ENCODE data around the gene LCOR.

Gene LCOR

DNA sequence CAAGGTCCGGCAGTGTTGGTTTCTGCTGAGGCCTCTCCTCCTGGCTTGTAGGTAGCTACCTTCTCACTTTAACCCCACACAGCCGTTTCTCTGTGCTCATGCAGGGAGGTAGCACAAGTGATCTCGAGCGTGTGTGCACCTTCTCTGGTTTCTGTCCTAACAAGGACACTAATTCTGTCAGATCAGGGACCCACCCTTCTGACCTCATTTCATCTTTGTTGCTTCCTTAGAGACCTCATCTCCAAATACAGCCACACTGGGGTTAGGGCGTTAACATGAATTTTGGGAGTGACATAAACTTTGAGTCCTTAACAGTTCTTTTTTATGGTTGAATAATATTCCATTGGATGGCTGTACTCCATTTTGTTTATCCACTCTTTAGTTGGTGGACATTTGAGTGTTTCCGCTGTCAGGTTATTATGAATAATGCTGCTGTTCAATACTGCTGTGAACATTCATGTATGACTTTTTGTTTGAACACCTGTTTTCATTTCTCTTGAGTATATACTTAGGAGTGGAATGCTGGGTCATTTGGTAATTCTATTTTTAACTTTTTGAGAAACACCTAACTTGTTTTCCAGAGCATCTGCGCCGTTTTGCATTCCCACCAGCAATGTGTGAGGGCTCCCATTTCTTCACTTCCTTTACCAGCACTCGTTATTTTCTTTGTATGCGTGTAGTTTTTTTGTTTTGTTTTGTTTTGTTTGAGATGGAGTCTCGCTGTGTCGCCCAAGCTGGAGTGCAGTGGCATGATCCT is 57.5 kb downstream of the LCOR start:
- in situ Hi-C loops (cut with MboI; ENCODE audit: low sequenced_read_pairs): no loop called here

DNA sequence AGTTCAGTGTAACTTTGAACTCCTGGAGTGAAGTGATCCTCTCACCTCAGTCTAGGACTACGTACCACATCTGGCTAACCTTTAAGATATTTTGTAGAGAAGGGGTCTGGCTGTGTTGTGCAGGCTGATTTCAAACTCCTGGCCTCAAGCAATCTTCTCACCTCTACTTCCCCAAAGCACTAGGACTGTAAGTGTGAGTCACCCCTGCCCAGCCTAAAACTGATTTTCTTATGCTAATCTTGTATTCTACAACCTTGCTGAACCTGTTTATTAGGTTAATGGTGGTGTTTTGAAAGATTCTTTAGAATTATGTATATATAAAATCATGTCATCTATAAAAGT is 58.0 kb downstream of the LCOR start:
- in situ Hi-C loops (cut with MboI; ENCODE audit: low sequenced_read_pairs): no loop called here

DNA sequence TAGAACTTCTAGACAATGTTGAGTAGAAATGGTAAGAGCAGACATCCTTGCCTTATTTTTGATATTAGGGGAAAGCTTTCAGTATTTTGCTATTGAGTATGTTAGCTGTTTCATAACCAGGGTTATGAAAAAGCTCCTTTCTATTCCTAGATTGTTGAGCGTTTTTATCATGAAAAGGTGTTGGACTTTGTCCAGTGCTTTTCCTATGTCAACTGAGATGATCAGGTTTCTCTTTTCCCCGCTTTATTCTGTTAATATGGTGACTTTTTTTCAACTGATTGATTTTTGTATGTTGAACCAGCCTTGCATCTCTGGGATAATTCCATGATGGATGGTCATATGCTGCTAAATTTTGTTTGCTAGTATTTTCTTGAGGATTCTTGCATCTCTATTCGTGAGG is 58.5 kb downstream of the LCOR start:
- in situ Hi-C loops (cut with MboI; ENCODE audit: low sequenced_read_pairs): no loop called here

DNA sequence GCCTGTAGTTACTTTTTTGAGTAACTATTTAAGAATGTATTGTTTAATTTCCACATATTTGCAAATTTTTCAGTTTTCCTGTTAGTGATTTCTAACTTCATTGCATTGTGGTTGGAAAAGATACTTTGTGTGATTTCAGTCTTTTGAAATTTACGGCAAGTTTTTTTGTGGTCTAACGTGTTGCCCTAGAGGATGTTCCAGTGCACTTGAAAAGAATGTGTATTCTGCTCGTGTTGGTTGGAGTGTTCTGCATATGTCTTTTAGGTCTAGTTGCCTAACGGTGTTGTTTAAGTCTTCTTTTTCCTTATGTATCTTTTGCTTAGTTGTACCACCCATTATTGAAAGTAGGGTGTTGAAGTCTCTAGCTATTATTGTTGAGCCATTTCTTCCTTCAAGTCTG is 59.7 kb downstream of the LCOR start:
- in situ Hi-C loops (cut with MboI; ENCODE audit: low sequenced_read_pairs): no loop called here

DNA sequence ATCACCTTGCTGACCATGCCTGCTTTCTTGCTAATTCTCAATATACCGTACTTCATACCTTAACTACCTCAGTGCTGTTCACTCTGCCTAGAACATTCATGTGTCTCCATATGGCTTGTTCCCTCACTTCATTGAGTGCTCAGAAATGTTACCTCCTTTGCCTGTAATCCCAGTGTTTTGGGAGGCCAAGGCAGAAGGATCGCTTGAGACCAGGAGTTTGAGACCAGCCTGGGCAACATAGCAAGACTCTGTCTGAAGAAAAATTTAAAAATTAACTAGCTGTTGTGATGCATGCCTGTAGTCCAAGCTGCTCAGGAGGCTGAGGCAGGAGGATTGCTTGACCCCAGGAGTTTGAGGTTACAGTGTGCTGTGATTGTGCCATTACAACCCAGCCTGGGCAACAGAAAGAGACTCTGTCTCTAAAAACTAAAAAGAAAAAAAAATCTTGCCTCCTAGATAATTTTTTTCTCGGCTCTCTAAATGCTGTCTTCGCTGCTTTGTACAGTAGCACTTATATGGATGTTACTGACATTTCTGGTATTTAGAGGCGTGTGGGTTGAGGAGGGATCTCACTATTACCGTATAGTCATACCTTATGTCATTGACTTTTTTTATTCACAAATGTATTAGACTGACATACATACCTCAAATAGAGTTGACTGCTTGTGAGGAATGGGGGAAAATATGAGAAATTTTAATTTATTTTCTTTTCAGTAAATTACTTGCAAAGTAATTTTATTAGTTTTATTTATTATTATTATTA is 63.7 kb downstream of the LCOR start:
- in situ Hi-C loops (cut with MboI; ENCODE audit: low sequenced_read_pairs): no loop called here

DNA sequence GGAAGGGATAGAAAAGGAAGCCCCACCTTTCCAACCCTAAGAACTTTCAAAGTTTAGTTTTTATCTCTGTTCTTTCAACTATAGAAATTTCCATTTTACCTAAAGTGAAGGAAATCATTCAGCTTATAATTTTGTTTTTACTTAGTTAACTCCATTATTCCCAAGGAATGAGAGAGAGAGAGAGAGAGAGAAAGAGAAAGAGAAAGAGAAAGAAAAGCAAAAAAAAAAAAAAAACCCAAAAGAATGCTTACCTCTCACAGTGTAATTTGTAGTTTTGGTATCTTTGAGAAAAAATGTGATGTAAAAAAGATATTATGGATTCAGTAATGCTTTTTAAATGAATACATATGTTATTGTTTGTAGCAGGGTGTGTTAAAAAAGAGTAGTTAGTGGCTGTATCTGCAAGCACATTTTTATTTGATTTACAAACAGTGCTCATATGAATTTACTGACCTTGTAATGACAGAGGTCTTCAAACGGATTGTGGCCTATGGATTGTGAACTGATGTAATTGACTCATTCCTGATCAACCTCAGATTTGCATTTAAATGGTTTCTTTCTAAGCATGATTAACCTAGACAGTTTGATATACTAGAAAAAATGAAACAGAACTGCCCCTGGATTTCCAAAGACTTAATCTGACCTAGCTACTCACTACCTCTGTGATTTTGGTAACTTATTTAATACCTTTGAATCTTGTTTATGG is 64.9 kb downstream of the LCOR start:
- in situ Hi-C loops (cut with MboI; ENCODE audit: low sequenced_read_pairs): no loop called here

DNA sequence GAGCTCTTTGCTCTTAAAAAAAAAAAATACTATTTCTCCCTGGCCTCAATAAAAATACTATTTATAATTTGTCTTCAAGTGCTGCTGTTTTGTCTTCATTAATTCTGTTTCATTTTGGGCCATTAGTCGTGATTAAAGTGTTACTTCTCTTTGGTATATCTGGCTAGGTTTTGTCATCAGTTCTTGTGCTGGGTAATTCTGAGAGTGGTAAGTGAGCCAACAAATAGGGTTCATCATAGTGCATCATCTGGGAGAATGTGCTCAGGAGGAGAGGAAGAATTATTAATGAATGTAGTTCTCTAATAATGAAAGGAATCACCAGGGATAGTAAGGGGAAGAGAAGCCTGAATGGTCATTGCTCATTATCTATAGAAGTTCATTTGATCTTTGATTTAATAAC is 70.0 kb downstream of the LCOR start:
- in situ Hi-C loops (cut with MboI; ENCODE audit: low sequenced_read_pairs): no loop called here

DNA sequence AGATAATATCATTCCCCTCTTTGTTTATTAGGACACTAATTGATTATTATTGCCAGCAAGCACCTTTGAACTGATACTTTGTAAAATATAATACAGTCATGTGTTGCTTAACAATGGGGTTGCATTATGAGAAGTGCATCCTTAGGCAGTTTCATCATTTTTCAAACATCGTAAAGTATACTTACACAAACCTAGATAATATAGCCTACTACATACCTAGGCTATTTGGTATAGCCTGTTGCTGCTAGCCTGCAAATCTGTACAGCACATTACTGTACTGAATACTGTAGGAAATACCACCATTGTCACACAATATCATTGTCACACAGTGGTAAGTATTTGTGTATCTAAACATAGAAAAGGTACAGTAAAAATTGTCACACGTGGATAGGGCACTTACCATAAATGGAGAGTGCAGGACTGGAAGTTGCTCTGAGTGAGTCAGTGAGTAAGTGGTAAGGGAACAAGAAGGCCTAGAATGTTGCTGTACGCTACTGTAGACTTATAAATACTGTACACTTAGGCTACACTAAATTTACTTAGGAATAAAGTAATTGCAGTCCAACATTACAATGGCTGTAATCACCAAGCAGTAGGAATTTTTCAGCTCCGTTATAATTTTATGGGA is 70.7 kb downstream of the LCOR start:
- in situ Hi-C loops (cut with MboI; ENCODE audit: low sequenced_read_pairs): no loop called here

DNA sequence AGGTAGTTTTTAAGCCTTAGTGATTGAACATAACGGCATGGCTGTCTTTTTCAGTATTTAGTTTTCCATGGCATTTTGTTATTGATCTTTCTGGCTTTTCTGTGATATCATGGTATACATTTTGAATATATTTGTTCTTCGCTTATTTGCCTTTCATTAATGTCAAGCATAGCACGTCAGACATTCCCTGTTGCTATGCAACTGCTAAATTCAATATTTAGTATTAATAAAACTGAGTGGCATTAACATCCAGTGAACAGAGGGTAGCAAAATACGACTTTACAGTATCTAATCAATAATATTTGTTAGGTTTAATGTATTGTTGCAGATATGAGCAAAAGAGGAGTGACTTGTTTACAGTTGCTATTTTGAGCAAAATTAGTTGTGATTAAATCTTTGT is 72.5 kb downstream of the LCOR start:
- in situ Hi-C loops (cut with MboI; ENCODE audit: low sequenced_read_pairs): no loop called here

DNA sequence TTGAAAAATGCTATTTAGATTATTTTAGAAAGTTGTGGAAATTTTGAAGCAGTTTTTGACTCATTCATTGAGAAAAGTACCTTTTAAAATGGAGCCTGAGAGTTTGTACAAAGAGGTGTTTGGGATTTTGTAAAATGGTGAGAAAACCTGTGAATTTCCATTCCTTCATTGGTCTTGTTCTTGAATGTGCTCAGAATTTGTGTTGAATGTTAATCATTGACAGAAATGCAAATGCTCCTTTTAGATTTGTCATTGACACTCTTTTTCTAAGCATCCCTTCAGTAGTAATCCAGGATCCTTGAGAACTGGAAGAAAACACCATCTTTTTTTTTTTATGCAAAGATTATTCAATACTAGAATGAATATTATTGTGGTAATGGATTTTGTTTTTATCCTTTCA is 74.8 kb downstream of the LCOR start:
- in situ Hi-C loops (cut with MboI; ENCODE audit: low sequenced_read_pairs): no loop called here

DNA sequence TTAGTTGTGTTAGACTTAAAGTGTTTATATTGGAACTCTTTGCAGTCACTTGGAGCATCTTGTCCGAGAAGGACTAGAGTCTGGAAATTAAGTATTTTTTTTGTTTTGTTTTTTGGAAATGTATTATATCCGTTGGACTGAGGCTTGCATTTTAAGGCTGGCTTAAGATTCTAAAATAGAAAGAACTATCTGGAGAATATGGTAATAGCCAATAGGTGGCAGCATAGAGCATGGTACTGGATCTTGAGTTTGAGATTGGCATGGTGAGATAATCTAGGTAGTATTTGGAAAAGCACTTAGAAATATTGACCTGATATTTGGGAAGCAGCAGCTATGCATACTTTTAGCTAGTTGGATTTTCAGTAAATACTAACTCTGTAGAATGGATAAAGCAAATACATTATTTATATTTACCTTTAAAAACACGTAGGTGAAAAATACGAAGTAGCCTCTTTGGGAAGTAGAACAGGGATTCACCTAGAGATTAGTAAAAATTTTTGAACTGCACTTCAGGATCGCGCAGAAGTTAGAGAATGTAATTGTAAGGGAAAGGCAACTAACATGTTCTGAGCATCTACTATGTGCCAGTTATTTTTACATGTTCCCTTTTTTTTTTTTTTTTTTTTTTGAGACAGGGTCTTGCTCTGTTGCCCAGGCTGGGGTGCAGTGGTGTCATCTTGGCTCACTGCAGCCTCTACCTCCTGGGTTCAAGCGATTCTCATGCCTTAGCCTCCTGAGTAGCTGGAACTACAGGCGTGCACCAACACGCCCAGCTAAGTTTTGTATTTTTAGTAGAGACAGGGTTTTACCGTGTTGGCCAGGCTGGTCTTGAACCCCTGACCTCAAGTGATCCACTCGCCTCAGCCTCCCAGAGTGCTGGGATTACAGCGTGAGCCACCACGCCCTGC is 78.6 kb downstream of the LCOR start:
- in situ Hi-C loops (cut with MboI; ENCODE audit: low sequenced_read_pairs): no loop called here

DNA sequence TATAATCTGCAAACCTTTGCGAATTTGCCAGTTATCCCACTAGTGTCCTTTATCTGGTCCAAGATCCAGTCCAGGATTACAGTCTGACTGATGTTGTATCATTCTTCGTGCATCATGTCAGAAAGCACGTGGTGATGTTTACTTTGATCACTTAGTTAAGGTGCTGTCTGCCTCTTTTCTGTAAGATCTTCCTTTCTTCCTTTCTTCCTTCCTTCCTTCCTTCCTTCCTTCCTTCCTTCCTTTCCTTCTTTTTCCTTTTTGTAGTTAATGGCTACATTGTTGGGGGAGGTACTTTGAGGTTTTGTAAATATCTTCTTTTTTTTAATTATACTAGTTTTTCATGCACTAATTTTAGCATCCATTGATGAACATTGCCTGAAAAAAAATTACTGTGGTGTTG is 80.3 kb downstream of the LCOR start:
- in situ Hi-C loops (cut with MboI; ENCODE audit: low sequenced_read_pairs): no loop called here

DNA sequence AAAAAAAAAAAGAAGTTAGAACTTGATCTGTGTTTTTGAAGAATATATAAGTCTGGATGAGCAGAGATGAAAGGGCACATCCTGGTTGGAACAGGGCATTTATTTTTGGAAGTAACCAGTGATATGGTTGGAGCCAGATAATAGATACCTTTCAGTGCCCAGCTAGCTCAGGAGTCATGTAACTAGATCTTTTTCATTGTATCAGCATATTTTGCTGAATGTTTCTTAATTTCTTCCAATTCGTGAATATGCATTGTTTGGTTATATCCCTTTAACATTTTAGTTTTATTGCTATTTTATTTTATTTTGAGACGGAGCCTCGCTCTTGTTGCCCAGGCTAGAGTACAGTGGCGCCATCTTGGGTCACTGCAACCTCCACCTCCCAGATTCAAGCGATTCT is 81.8 kb downstream of the LCOR start:
- in situ Hi-C loops (cut with MboI; ENCODE audit: low sequenced_read_pairs): no loop called here

DNA sequence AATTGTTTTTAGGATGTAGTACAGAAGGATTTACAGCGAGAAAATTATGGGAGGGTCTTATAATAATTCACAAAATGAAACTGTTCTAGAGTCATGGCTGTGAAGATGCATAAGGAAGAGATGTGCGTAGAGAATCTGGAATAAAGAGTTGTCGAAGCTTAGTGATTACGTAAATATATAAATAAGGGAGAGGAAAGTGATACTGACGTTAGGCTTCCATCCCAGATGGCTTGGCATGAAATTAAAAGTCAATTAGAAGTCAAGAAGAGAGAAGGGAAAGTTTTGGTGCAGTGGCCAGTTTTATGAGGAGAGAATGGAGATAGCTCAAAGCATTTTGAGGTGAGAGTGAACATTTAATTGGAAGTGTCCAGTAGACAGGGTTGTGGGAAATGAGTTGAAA is 85.5 kb downstream of the LCOR start:
- in situ Hi-C loops (cut with MboI; ENCODE audit: low sequenced_read_pairs): no loop called here

DNA sequence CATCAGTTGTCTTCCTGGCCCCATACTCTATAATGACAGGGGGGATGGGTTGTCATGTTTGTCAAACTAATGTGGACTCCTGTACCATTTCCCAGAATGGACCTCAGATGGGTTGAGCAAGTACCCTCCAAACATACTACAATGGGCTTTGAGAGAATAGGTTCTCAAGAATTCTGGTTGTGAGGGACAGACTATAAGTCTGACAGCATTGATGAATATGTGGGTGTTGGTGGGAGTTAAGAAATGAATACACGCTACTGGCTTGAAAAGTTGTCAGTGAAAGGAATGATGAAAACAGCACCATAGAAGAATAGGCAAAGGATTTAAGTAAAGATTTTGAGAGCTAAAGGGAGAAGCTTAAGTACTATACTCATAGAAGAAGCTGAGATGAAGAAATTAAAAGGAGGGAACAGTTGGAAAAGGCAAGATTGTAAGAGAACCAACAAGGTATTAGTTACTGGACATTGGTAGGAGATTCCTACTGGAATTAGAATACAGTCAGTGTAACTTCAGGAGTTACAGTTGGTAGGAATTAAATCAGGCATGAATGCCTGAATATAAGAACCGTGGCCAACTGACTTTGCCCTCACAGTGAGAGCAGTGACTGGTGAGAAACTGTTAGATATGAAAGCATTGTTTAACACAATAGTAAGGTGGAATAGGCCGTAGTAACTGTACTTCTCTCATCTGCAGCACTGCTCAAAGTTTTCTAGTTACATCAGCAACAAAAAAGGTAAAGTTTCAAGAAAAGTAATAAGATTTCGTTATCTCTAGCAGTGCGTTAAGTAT is 86.3 kb downstream of the LCOR start:
- in situ Hi-C loops (cut with MboI; ENCODE audit: low sequenced_read_pairs): no loop called here

DNA sequence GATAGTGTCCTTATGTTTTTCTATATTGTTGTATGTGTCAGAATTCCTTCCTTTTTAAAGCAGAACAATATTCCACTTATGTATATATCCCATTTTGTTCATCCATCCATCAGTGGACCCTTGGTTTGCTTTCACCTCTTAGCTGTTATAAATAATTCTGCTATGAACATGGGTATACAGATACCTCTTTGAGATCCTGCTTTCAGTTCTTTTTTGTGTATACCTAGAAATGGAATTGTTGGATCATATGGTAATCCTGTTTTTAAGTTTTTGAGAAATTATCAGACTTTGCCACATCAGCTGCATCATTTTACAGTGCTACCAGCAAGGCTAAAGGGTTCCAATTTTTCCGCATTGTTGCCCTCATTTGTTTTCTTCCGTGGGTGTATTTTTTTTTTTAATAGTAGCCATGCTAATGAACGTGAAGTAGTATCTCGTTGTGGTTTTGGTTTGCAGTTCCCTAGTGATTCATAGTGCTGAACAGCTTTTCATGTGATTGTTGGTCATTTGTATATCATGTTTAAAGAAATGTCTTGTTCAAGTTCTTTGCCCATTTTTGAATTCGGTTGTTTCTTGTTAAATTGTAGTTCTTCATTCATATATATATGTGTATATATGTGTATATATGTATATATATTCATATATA is 87.8 kb downstream of the LCOR start:
- in situ Hi-C loops (cut with MboI; ENCODE audit: low sequenced_read_pairs): no loop called here

DNA sequence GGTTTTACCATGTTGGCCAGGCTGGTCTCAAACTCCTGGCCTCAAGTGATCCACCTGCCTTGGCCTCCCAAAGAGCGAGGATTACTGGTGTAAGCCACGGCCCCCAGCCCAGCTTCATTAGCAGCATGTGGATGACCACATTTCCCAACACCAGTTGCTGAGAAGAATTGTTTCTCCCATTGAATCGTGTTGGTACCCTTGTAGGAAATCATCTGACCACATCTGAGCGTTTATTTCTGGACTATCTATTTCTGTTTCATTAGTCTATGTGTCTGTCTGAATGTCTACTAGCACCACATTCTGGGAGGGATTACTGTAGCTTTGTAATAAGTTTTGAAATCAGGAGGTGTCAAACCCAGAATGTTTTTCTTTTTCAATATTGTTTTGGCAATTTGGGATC is 89.6 kb downstream of the LCOR start:
- in situ Hi-C loops (cut with MboI; ENCODE audit: low sequenced_read_pairs): no loop called here

DNA sequence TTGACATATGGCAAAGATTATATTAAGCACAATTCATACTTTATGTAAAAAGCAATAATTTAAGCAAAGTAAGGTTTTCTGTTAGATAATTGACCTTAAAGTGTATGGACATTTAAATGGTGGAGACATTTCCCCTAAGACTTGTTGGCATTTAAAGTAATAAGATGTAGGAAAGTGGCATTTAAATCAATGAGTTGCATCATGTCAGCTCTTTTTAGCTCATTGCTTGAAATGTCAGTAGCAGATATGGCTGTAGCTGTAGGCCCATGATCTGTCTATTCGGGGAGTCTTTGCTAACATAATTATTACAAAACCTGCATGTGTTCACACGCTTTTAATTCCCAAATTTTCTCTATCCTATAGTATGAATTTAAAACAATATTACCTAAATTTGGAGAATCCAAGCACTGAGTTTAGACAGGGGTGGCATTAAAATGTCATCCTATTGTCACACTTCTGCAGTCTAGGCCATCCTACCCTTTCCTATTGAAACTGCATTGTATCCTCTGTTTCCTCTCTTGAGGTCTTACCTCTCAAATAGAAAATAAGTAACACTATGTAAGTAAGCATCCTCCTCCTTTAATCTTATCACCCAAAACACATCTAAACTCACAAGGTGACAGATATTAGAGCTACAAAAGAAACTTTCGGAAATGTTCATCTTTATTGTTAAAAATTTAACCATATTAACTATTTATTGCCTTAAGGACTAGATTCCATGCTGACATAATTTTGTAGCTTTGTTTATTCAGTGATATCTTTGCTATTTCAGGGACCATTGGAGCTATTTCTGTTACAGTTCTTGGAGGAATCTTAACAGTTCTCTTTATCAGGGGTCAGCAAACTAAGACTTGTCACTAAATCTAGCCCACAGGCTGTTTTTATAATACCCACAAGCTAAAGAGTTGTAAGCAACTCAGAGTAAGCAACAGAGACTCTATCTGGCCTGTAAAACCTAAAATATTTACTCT is 91.2 kb downstream of the LCOR start:
- in situ Hi-C loops (cut with MboI; ENCODE audit: low sequenced_read_pairs): no loop called here

All from hTERT RPE-1 (cell line).